HG02623 (cell line): ENCODE measurements around the gene FURIN.
"Not testable (repeated sequence)": the region's sequence is repeated elsewhere in the genome, so short reads cannot be mapped to it uniquely, and the experiment has no call there.

Source experiments
- ATAC-seq: cut with Tn5 transposase; IDR thresholded peaks from one replicate; pipeline ENCODE4 v1.9.1; 2021; ENCODE audit warnings: moderate library complexity; ENCODE audit not compliant: unreplicated experiment

The FURIN gene

GRCh38 chr15:90840954-90841353, 27.4 kb upstream of the FURIN start:
- no peak for ATAC-seq

GRCh38 chr15:90844696-90845095, 23.7 kb upstream of the FURIN start:
- no peak for ATAC-seq

GRCh38 chr15:90845201-90845949, 23.0 kb upstream of the FURIN start:
- peak; percentile 84 for ATAC-seq

GRCh38 chr15:90849424-90849823, 19.0 kb upstream of the FURIN start:
- ATAC-seq = not testable (repeated sequence)

- ATAC-seq = no peak
These were observed 17.3 kb upstream of the FURIN start for GRCh38 chr15:90851114-90851513.

GRCh38 chr15:90851940-90852339, 16.4 kb upstream of the FURIN start:
- no peak for ATAC-seq

- ATAC-seq = no peak
These were observed 13.2 kb upstream of the FURIN start for GRCh38 chr15:90855139-90855538.

GRCh38 chr15:90857337-90857736, 11.1 kb upstream of the FURIN start:
- ATAC-seq = no peak

- ATAC-seq = no peak
These were observed 10.4 kb upstream of the FURIN start for GRCh38 chr15:90857883-90858443.

GRCh38 chr15:90859234-90860131, 8.9 kb upstream of the FURIN start:
- no peak for ATAC-seq

GRCh38 chr15:90860450-90860849, 7.9 kb upstream of the FURIN start:
- ATAC-seq = no peak

- ATAC-seq = no peak
These were observed 7.3 kb upstream of the FURIN start for GRCh38 chr15:90860942-90861675.

GRCh38 chr15:90862487-90862886, 5.9 kb upstream of the FURIN start:
- no peak for ATAC-seq

- no peak for ATAC-seq
These were observed 5.2 kb upstream of the FURIN start for GRCh38 chr15:90862964-90863778.

- ATAC-seq = no peak
These were observed 4.4 kb upstream of the FURIN start for GRCh38 chr15:90863987-90864386.

GRCh38 chr15:90864507-90864906, 3.9 kb upstream of the FURIN start:
- no peak for ATAC-seq

- ATAC-seq = no peak
These were observed 2.7 kb upstream of the FURIN start for GRCh38 chr15:90865702-90866101.

- no peak for ATAC-seq
These were observed 2.1 kb upstream of the FURIN start for GRCh38 chr15:90866161-90866715.

GRCh38 chr15:90866800-90867199, 1.6 kb upstream of the FURIN start:
- ATAC-seq = no peak

- ATAC-seq = no peak
These were observed 753 bp downstream of the FURIN start for GRCh38 chr15:90869140-90869541.
